Stimulated activated CD4-positive, alpha-beta T cell treated with anti-CD3 and anti-CD28 coated beads, Interleukin-1b, Interleukin-23, amount 100 ng/mL, for 1 hour (primary cell): ENCODE results near the gene TM9SF3.
A peak's percentile ranks its signal among the peaks of the same experiment; 100 is the strongest.

ENCODE experiments used
- DNase-seq, 2 donors: peaks; one replicate each; pipeline ENCODE4 v3.0.0-alpha.2; 2020; ENCODE audit warnings: low read depth in 2 of 2

The TM9SF3 gene

GRCh38 chr10:96586419-96587263, at the start of gene TM9SF3:
TSS of gene TM9SF3 (minus strand) at chr10:96587012. CDS start at chr10:96586835, 177 bp downstream.
- DNase-seq: peak; percentile 83 to 86

GRCh38 chr10:96636551-96636950, 49.7 kb upstream of the TM9SF3 start:
- no peak for DNase-seq

- no peak for DNase-seq
These were observed 46.3 kb upstream of the TM9SF3 start for GRCh38 chr10:96632974-96633710.

DNA sequence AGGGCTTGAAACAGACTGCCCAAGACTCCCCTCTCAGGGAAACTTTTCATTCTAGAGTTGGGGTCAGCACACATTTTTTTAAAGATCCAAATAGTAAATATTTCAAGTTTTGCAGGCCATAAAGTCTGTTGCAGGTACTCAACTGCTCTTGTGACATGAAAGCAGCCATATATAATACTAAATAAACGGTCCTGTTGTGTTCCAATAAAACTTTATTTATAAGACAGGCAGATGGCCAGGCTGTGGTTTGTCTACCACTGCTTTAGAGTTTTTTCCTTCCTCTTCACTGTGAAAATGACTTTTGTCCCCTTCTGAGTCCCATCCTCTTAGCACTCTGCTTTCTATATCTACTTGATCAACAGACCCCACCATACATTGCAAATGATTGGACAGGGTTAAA, 40.5 kb upstream of the TM9SF3 start:
- DNase-seq: no peak

GRCh38 chr10:96626795-96627194, 40.0 kb upstream of the TM9SF3 start:
- no peak for DNase-seq

DNA sequence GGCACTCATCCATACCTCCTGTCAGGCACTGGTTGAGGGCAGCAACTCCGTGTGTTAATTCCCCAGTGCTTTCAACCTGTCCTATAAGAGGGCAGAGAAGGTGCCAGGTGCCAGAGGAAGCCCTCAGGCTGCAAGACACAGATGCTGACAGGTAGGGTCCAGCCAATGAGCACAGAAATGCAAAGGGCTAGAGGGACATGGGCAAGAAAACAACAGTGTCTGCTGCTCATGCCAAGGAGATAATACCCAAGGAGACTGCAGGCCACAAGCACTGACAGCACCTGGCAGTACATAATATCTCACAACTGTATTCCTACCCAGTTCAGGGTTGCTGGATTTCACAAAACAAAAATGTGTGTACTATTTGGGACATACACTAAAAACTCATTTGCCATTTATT, 38.4 kb upstream of the TM9SF3 start:
- DNase-seq: no peak

GRCh38 chr10:96622013-96622787, 35.4 kb upstream of the TM9SF3 start:
- no peak for DNase-seq

DNA sequence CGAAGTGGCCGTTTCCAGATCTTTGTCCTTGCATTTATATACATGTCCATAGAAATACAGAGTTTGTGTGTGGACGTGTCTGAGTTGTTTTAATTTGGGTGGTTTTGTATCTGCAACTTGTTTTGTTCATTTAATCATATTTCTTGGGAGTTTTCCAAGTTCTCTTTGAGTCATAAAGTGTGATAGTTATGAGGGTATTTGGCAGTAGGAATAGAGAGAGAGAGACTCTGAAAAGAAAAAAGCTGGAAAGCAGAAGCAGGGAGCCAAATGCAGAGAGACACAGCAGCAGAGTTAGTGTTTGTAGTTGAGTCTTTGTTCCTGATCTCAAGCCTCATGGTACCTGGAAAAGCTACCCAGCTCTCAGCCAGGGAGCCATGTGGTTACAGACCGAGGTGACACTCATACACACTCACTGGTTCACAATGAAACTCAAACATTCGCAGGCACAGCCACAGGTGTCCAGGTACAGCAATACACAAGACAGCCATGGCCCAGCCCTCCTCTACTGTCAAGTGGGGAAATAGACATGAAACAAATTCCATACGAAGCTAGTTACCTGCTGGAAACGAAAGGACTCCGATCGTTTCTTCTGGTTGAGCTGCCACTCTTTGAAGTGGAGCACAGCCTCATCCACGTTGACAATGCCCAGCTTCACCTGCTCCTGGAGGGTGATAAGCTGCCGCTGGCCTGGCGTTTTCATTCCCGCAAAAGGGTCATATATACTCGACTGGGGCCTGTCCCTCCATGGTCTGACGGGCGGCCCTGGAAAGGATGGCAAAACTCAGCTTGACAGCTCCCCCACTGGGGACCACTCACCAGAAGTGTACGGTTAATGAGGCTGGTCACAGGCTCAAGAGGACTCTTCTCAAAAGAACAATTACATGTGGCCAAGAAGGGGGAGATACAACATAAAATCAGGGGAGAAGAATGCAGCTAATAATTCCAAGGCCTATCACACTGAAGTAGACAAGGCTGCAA, 33.3 kb upstream of the TM9SF3 start:
- no peak for DNase-seq

- no peak for DNase-seq
These were observed 32.3 kb upstream of the TM9SF3 start for GRCh38 chr10:96619120-96619519.

DNA sequence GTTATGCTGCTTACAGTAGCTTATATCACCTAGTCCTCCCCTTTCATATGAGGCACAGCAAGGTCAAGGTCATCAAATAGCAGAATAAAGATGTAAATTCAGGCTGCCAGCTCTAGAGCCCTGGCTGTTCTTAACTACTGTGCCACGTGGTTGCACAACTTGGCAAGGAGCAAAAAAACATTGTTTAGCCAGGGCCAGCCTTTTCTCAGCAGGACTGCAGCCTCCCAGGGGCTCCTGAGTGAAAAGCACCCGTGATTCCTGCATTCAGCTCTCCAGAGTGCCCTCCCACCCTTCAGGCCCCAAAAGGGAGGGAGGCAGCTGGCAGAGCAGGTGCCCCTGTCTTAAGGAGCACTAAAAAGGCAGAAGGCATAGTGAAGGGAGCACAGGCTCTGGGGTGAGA, 31.8 kb upstream of the TM9SF3 start:
- DNase-seq: no peak

DNA sequence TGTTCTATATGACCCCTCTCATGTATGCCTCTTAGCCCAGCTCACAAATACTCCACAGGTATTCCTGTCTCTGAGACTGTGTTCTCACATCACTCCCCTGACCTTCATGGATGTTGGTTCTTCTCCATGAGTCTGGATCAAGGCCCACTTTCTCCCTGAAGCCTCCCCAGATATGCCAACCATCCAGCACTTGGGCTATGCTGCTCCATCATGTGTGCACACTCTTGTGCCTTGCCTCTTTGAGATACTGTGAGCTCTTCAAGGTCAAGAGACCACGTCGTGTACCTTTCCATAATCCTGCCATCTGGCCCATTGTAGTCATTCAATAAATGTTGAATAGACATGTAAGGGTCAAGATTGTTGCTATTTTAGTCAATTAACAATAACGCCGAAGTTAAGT, 30.1 kb upstream of the TM9SF3 start:
- no peak for DNase-seq

DNA sequence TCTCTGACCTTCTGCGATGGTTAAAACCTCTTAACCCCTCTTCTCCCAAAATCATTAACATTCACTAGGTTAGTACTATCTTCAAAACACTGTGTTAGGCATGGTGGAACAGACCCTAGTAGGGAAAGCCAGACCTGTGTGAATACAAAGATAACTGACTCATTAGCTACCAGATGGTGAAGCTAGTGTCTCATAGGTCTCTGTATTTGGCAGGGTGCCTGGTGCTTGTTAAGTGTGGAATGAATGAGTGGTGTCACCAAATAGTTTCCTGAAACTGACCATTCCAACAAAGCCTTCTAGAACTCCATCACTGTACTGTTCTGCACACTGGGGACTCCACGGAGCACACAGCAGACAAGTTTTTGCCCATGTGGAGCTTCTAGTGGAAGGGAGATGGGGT, 27.7 kb upstream of the TM9SF3 start:
- no peak for DNase-seq

- DNase-seq: no peak
These were observed 26.8 kb upstream of the TM9SF3 start for GRCh38 chr10:96613576-96613975.

DNA sequence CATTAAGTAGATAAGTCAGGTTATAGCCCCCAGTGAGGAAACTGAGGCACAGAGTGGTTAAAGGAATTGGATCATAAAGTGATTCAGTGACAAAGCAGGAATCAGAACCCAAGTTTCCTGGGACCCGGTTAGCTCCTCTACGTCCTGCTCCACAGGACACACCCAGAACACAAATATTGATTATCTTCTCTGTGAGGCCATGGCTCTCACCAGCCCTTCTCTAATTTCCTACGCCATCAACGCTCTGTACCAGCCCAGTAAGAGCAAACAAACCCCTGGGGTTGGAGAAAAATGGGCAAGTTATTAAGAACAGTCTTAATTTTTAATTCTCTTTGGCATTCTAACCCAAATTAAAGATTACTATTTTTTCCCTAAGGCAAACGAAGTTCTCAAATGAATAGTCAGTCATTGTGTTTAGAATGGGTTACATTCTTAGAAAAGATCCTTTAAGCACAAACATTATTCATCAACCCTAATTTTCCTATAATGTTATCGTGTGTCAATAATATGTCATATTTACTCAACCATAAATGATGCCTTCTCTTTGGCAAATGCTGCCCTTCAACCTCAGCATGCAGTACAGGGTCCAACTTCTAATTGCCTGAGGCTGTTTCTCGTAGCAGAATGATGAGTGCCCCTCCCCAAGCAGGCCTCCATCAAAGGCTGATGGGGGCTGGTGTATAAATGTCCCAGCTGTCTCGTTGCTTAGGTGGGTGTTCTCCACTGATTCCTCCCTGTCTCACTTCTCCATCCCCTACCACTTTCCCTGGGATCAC, 25.4 kb upstream of the TM9SF3 start:
- no peak for DNase-seq

DNA sequence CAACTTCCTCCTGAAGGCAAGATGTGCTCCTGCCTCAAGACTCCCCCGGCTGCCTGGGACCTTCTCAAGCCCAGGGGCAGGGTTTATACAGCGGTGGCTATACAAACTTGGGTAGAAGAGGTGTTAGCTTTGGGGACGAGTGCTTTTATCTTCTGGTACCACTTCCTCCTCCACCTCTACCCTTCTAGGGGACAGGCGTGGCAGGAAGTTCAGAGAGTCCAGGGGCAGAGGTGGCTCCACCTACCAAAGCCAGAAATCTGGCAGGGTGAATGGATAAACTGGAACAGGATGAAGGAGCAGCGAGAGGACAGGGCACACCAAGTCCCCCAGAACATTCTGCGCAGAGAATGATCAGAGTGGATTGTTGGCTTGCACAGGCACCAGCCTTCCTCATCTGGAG, 24.0 kb upstream of the TM9SF3 start:
- no peak for DNase-seq

GRCh38 chr10:96609510-96609909, 22.7 kb upstream of the TM9SF3 start:
- DNase-seq: no peak

GRCh38 chr10:96608805-96609204, 22.0 kb upstream of the TM9SF3 start:
- no peak for DNase-seq

DNA sequence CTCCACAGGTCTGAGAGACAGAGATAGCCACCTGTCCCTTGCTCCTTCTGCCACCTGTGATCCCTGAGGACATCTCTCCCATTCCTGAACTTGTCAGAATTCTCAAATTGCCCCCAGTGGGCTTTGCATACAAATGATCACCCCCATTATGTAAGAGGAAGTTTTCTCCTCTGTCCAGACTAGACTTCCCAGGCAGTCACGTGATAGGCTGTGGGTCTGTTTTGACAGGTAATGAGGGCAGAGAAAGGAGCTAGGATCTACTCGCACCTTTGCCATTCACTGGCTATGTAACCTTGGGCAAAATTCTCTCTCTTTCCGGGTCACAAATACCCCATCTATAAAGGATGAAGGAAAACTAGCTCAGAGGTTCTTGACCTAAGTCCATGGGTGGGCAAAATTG, 21.4 kb upstream of the TM9SF3 start:
- DNase-seq: no peak

GRCh38 chr10:96606946-96607345, 20.1 kb upstream of the TM9SF3 start:
- DNase-seq: no peak

DNA sequence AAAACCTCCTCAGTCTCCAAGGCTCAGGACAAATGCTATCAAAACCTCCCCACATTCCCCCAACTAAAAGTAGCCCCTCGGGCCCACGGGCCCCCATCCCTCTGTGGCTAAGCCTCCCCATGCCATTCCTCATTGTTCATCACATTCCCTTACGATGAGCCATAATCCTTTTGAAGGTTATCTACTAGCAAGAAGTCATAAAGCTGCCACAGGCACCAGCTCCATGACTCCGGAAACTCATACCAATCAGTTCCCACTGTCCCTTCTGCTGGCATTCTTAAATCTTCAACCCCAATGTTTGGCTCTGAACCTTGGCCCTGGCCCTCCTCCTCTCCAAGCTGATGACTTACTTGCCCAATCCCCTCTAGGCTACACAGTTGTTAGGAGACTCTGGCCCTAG, 19.4 kb upstream of the TM9SF3 start:
- no peak for DNase-seq
